ENCODE results near the gene SEMA3B.

DNA sequence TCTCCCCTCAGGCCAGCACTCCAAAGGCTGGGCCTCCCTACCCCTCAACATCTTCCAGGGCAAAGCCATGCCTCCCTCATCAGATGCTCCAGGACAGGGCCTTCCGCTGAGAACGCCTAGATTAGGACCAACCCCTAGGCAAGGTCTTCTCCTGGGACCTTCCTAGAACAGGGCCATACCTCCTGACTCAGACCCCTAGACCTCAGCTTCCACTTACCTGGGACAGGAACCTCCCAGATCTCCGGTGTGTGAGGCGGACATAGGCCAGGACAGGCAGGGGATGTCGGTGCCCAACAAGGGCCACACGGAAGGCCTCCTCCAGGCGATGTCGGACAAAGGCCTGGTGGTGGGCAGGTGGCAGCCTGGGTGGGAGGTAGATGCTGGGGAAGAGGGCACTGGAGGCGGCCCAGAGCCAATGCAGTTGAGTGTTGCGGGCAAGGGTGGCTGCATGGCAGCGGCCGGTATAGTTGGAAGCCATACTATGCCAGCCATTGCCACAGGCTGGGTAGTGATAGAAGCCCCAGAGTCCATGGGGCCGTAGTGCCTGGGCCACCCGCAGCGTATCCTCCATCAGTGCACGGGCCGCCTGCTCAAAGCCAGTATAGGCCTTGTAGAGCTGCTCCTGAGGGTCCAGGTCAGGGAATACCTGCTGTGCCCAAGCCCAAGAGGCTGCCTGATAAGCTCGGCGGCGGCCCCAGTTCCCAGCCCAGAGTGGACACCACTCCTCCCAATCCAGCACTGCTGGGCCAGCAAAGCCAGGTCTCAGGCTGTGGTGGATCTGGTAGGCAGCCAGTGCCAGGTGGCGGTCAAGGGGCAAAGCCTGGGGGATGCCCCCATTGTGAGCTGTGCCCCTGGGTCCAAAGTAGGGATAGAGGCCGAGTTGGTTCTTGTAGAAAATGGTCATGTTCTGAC, 25.8 kb downstream of the SEMA3B start:
- TF ChIP-seq, protein P1, sequence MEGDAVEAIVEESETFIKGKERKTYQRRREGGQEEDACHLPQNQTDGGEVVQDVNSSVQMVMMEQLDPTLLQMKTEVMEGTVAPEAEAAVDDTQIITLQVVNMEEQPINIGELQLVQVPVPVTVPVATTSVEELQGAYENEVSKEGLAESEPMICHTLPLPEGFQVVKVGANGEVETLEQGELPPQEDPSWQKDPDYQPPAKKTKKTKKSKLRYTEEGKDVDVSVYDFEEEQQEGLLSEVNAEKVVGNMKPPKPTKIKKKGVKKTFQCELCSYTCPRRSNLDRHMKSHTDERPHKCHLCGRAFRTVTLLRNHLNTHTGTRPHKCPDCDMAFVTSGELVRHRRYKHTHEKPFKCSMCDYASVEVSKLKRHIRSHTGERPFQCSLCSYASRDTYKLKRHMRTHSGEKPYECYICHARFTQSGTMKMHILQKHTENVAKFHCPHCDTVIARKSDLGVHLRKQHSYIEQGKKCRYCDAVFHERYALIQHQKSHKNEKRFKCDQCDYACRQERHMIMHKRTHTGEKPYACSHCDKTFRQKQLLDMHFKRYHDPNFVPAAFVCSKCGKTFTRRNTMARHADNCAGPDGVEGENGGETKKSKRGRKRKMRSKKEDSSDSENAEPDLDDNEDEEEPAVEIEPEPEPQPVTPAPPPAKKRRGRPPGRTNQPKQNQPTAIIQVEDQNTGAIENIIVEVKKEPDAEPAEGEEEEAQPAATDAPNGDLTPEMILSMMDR (conservative IDR thresholded peaks at IDR 0.05; ENCODE audit: low read length), result no peak
- TF ChIP-seq EZH2phosphoT487 (IDR thresholded peaks at IDR 0.05; ENCODE audit: borderline replicate concordance, low read depth, low read length), result no peak
